HEK293 (cell line): Measurements from ENCODE around the gene DLX2.
A peak's percentile ranks its signal among the peaks of the same experiment; 100 is the strongest.

Experiments
- ATF2 ChIP-seq: fragments of 450-650 bp; formaldehyde crosslinking; IDR thresholded peaks from 2 replicates; pipeline ENCODE4 v1.5.1; 2016; ENCODE audit warnings: missing biosample characterization, missing genetic modification characterization, low read depth
- GLIS2 ChIP-seq: fragments of 450-650 bp; formaldehyde crosslinking; IDR thresholded peaks from 2 replicates; pipeline ENCODE4 v1.5.1; 2016; ENCODE audit warnings: missing biosample characterization, missing genetic modification characterization
- KLF10 ChIP-seq: fragments of 450-650 bp; IDR thresholded peaks from 2 replicates; pipeline ENCODE4 v1.5.1; 2018; ENCODE audit warnings: missing biosample characterization, mild to moderate bottlenecking, missing genetic modification characterization
- MYNN ChIP-seq: fragments of 450-650 bp; formaldehyde crosslinking; IDR thresholded peaks from 2 replicates; pipeline ENCODE4 v1.5.1; 2016; ENCODE audit warnings: missing biosample characterization, missing genetic modification characterization, borderline replicate concordance
- PRDM10 ChIP-seq: fragments of 450-650 bp; formaldehyde crosslinking; IDR thresholded peaks from 2 replicates; pipeline ENCODE4 v1.5.1; 2016; ENCODE audit warnings: missing biosample characterization, missing genetic modification characterization
- PRDM4 ChIP-seq: fragments of 450-650 bp; formaldehyde crosslinking; IDR thresholded peaks from 2 replicates; pipeline ENCODE4 v1.5.1; 2017; ENCODE audit warnings: missing biosample characterization, missing genetic modification characterization
- REPIN1 ChIP-seq: fragments of 450-650 bp; formaldehyde crosslinking; IDR thresholded peaks from 2 replicates; pipeline ENCODE4 v1.5.1; 2017; ENCODE audit warnings: missing biosample characterization, missing genetic modification characterization, low read depth
- SCRT1 ChIP-seq: fragments of 450-650 bp; formaldehyde crosslinking; IDR thresholded peaks from 2 replicates; pipeline ENCODE4 v1.5.1; 2016; ENCODE audit warnings: missing biosample characterization, missing genetic modification characterization, borderline replicate concordance
- SP7 ChIP-seq: fragments of 450-650 bp; formaldehyde crosslinking; IDR thresholded peaks from 2 replicates; pipeline ENCODE4 v1.5.1; 2016; ENCODE audit warnings: missing biosample characterization, missing genetic modification characterization
- ZBTB17 ChIP-seq: fragments of 450-650 bp; formaldehyde crosslinking; IDR thresholded peaks from 2 replicates; pipeline ENCODE4 v1.5.1; 2016; ENCODE audit warnings: missing biosample characterization, missing genetic modification characterization
- ZBTB6 ChIP-seq: fragments of 450-650 bp; formaldehyde crosslinking; IDR thresholded peaks from 2 replicates; pipeline ENCODE4 v1.5.1; 2017; ENCODE audit warnings: missing biosample characterization, missing genetic modification characterization
- ZEB2 ChIP-seq: fragments of 450-650 bp; formaldehyde crosslinking; IDR thresholded peaks from 2 replicates; pipeline ENCODE4 v1.5.1; 2016; ENCODE audit warnings: missing biosample characterization, missing genetic modification characterization
- ZNF10 ChIP-seq: fragments of 450-650 bp; formaldehyde crosslinking; IDR thresholded peaks from 2 replicates; pipeline ENCODE4 v1.5.1; 2017; ENCODE audit warnings: missing biosample characterization, missing genetic modification characterization
- ZNF223 ChIP-seq: fragments of 450-650 bp; formaldehyde crosslinking; IDR thresholded peaks from 2 replicates; pipeline ENCODE4 v1.5.1; 2016; ENCODE audit warnings: missing biosample characterization, missing genetic modification characterization
- ZNF24 ChIP-seq: fragments of 450-650 bp; formaldehyde crosslinking; IDR thresholded peaks from 2 replicates; pipeline ENCODE4 v1.5.1; 2016; ENCODE audit warnings: missing biosample characterization, missing genetic modification characterization
- ZNF266 ChIP-seq: fragments of 450-650 bp; formaldehyde crosslinking; IDR thresholded peaks from 2 replicates; pipeline ENCODE4 v1.5.1; 2016; ENCODE audit warnings: missing biosample characterization, missing genetic modification characterization, low read depth
- ZNF324 ChIP-seq: fragments of 450-650 bp; formaldehyde crosslinking; IDR thresholded peaks from 2 replicates; pipeline ENCODE4 v1.5.1; 2016; ENCODE audit warnings: missing biosample characterization, missing genetic modification characterization
- ZNF335 ChIP-seq: fragments of 450-650 bp; formaldehyde crosslinking; conservative IDR thresholded peaks from 2 replicates; pipeline ENCODE4 v1.5.1; 2016; ENCODE audit warnings: missing biosample characterization, missing genetic modification characterization
- ZNF394 ChIP-seq: fragments of 450-650 bp; formaldehyde crosslinking; IDR thresholded peaks from 2 replicates; pipeline ENCODE4 v1.5.1; 2016; ENCODE audit warnings: missing biosample characterization, missing genetic modification characterization, mild to moderate bottlenecking, moderate library complexity, borderline replicate concordance
- ZNF398 ChIP-seq: fragments of 450-650 bp; formaldehyde crosslinking; IDR thresholded peaks from 2 replicates; pipeline ENCODE4 v1.5.1; 2017; ENCODE audit warnings: missing biosample characterization, missing genetic modification characterization
- ZNF423 ChIP-seq: fragments of 450-650 bp; formaldehyde crosslinking; IDR thresholded peaks from 2 replicates; pipeline ENCODE4 v1.5.1; 2016; ENCODE audit warnings: missing biosample characterization, missing genetic modification characterization
- ZNF433 ChIP-seq: fragments of 450-650 bp; formaldehyde crosslinking; IDR thresholded peaks from 2 replicates; pipeline ENCODE4 v1.5.1; 2016; ENCODE audit warnings: missing biosample characterization, missing genetic modification characterization, low read depth
- ZNF596 ChIP-seq: fragments of 450-650 bp; IDR thresholded peaks from 2 replicates; pipeline ENCODE4 v1.5.0; 2018; ENCODE audit warnings: missing biosample characterization, mild to moderate bottlenecking, missing genetic modification characterization, moderate library complexity
- ZNF623 ChIP-seq: fragments of 450-650 bp; formaldehyde crosslinking; IDR thresholded peaks from 2 replicates; pipeline ENCODE4 v1.5.1; 2016; ENCODE audit warnings: missing biosample characterization, missing genetic modification characterization
- ZNF692 ChIP-seq: fragments of 450-650 bp; formaldehyde crosslinking; IDR thresholded peaks from 2 replicates; pipeline ENCODE4 v1.5.1; 2016; ENCODE audit warnings: missing biosample characterization, missing genetic modification characterization
- ZSCAN30 ChIP-seq: fragments of 450-650 bp; IDR thresholded peaks from 2 replicates; pipeline ENCODE4 v1.5.1; 2018; ENCODE audit warnings: missing biosample characterization, mild to moderate bottlenecking, missing genetic modification characterization, moderate library complexity

DLX2 gene

GRCh38 chr2:172096626-172097547, 5.8 kb downstream of the DLX2 start (continued):
- TF ChIP-seq ATF2 (tag by site-specific recombination) (peak; percentile 29; the same call in 1 of the 2 replicates), ZNF324 (tag by site-specific recombination) (0 out of 2 replicates have a peak, but pooled peaks have one; percentile 14), ZNF692 (tag by site-specific recombination) (peak; percentile 85), ZNF596 (tag by site-specific recombination) (no peak), GLIS2 (peak; percentile 95), KLF10 (tag by site-specific recombination) (peak; percentile 82), ZEB2 (tag by site-specific recombination) (peak; percentile 97), ZBTB17 (tag by site-specific recombination) (peak; percentile 44), PRDM4 (tag by site-specific recombination) (peak; percentile 48), ZNF223 (tag by site-specific recombination) (peak; percentile 98), REPIN1 (tag by site-specific recombination) (0 out of 2 replicates have a peak, but pooled peaks have one; percentile 1), SP7 (tag by site-specific recombination) (peak; percentile 92), MYNN (tag by site-specific recombination) (no peak), ZNF335 (peak; percentile 86), ZNF24 (peak; percentile 84; the same call in 1 of the 2 replicates), PRDM10 (peak; percentile 97), SCRT1 (tag by site-specific recombination) (peak; percentile 86; the same call in 1 of the 2 replicates), ZNF398 (peak; percentile 91), ZNF623 (tag by site-specific recombination) (0 out of 2 replicates have a peak, but pooled peaks have one; percentile 11), ZNF433 (tag by site-specific recombination) (no peak), ZNF266 (no peak), ZNF423 (tag by site-specific recombination) (peak; percentile 99), ZNF10 (tag by site-specific recombination) (peak; percentile 86), ZSCAN30 (tag by site-specific recombination) (peak; percentile 69), ZNF394 (tag by site-specific recombination) (peak; percentile 39; the same call in 1 of the 2 replicates), ZBTB6 (tag by site-specific recombination) (peak; percentile 53; the same call in 1 of the 2 replicates)
